Osteocyte (in vitro differentiated cells): Measurements from ENCODE around the gene ZNF621. TPM values are rescaled to one million over a fixed set of nuclear protein-coding genes. Genes with fewer than 3 reads are reported as not detected.

Experiments
- DNase-seq: peaks from one replicate; pipeline ENCODE4 v3.0.0; 2021; ENCODE audit warnings: mixed read lengths; ENCODE audit not compliant: unreplicated experiment; ENCODE audit errors: extremely low spot score
- H3K27ac Mint-ChIP-seq: one replicate; pipeline ENCODE4 v1.8.0; 2021; ENCODE audit warnings: mild to moderate bottlenecking, mixed read lengths; ENCODE audit not compliant: unreplicated experiment
- H3K27me3 Mint-ChIP-seq: one replicate; pipeline ENCODE4 v1.8.0; 2021; ENCODE audit warnings: mixed read lengths; ENCODE audit not compliant: unreplicated experiment
- H3K36me3 Mint-ChIP-seq: one replicate; pipeline ENCODE4 v1.8.0; 2021; ENCODE audit warnings: mixed read lengths; ENCODE audit not compliant: unreplicated experiment
- H3K4me1 Mint-ChIP-seq: one replicate; pipeline ENCODE4 v1.8.0; 2021; ENCODE audit warnings: mixed read lengths; ENCODE audit not compliant: unreplicated experiment
- H3K4me3 Mint-ChIP-seq: one replicate; pipeline ENCODE4 v1.8.0; 2021; ENCODE audit warnings: mild to moderate bottlenecking, moderate library complexity, mixed read lengths; ENCODE audit not compliant: unreplicated experiment
- H3K9me3 Mint-ChIP-seq: one replicate; pipeline ENCODE4 v1.8.0; 2021; ENCODE audit warnings: mixed read lengths; ENCODE audit not compliant: unreplicated experiment
- CTCF ChIP-seq: fragments of 200-600 bp; sonication (generic); IDR thresholded peaks from 2 replicates; pipeline ENCODE4 v1.5.0; 2021; ENCODE audit warnings: antibody characterized with exemption, mild to moderate bottlenecking, moderate library complexity
- total RNA-seq: library from RNA; stranded (reverse); gene quantifications from 2 replicates; pipeline ENCODE4 v1.2.1, GENCODE V29; 2021

The ZNF621 gene
- total RNA-seq, 1 donor from 2014 or later = 30.8 TPM

GRCh38 chr3:40574661-40575060, 49.9 kb downstream of the ZNF621 start:
- H3K27ac Mint-ChIP-seq = no peak overlapping the region
- no peak for DNase-seq

DNA sequence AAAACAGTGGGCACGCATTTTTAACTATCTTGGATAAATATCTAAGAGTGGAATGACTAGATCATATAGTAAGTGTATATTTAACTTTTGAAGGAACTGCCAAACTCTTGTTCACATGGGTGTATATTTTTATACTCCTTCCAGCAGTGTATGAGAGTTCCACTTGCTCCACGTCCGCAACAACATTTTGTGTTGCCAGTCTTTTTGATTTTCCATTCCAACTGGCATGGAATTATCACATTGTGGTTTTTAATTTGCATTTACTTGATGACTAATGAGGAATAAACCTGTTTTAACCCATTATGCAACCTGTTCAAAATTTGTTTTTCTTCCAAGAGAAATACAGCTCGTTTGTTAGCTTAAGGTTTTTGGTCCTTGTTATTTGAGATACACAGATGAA, 51.6 kb downstream of the ZNF621 start:
- Mint-ChIP-seq H3K9me3 (no peaks in the 10 kb centered on the region), H3K36me3 (no peaks in the 10 kb centered on the region), H3K4me1 (no peaks in the 10 kb centered on the region), H3K27ac (no peak overlapping the region), H3K27me3 (peaks cover 55% of the 10 kb centered on the region), H3K4me3 (no peak overlapping the region)
- DNase-seq = no peak
- no peak for TF ChIP-seq CTCF

More at GRCh38 chr3:40574661-40575060, 49.9 kb downstream of the ZNF621 start:
- no peak for TF ChIP-seq CTCF
- Mint-ChIP-seq H3K4me3 (no peak overlapping the region), H3K9me3 (no peaks in the 10 kb centered on the region), H3K27me3 (peaks cover 57% of the 10 kb centered on the region), H3K4me1 (no peaks in the 10 kb centered on the region), H3K36me3 (no peaks in the 10 kb centered on the region)

DNA sequence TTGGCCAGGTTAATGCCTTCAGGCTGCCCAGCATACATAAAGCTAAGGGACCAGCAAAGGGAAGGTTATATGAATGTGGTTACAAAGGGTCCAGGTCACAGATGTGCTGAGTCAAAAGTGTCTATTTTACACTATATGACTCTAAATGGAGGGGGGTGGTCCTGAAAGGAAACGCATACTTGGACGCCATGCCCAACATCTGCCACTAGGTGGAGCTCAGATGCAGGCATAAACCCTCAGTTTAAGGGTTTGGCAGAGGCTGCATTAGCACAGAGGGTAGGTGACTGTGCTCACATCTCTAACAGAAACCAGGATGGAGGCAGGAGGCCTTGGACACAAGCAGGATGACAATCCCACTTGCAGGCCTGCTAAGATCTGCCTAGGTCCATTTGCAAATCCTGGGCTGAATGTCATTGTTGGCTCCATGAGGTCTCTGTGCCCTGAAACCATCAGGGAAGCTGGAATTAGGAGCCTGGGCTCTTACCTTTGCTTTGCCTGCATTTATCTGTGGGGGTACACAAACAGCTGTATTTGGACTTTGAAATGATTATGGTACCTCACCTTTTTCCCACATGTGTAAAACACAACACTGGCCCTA, 55.8 kb downstream of the ZNF621 start:
- Mint-ChIP-seq H3K27ac (no peak overlapping the region), H3K9me3 (no peaks in the 10 kb centered on the region)

GRCh38 chr3:40581166-40581565, 56.4 kb downstream of the ZNF621 start:
- TF ChIP-seq CTCF = no peak
- Mint-ChIP-seq H3K9me3 (no peaks in the 10 kb centered on the region), H3K4me1 (peaks cover 11% of the 10 kb centered on the region)

More for the DNA sequence above, 55.8 kb downstream of the ZNF621 start:
- TF ChIP-seq CTCF = peak; percentile 95
- no peaks in the 10 kb centered on the region for H3K36me3 Mint-ChIP-seq
- peaks cover 11% of the 10 kb centered on the region for H3K4me1 Mint-ChIP-seq
- H3K27me3 Mint-ChIP-seq = peaks cover 47% of the 10 kb centered on the region
- peak; percentile 87 for DNase-seq
- no peak overlapping the region for H3K4me3 Mint-ChIP-seq

GRCh38 chr3:40582401-40583027, 57.8 kb downstream of the ZNF621 start:
- peaks cover 45% of the 10 kb centered on the region for H3K27me3 Mint-ChIP-seq
- no peak for DNase-seq
- H3K4me3 Mint-ChIP-seq = no peak overlapping the region
- peaks cover 11% of the 10 kb centered on the region for H3K4me1 Mint-ChIP-seq
- no peaks in the 10 kb centered on the region for H3K9me3 Mint-ChIP-seq
- H3K27ac Mint-ChIP-seq = no peak overlapping the region
- TF ChIP-seq CTCF = no peak
- H3K36me3 Mint-ChIP-seq = no peaks in the 10 kb centered on the region

More at GRCh38 chr3:40581166-40581565, 56.4 kb downstream of the ZNF621 start:
- H3K4me3 Mint-ChIP-seq = no peak overlapping the region
- H3K27me3 Mint-ChIP-seq = peaks cover 46% of the 10 kb centered on the region
- H3K36me3 Mint-ChIP-seq = no peaks in the 10 kb centered on the region
- DNase-seq = no peak
- H3K27ac Mint-ChIP-seq = no peak overlapping the region
